ENCODE measurements around the gene WDR12.
"Not testable (repeated sequence)": the region's sequence is repeated elsewhere in the genome, so short reads cannot be mapped to it uniquely, and the experiment has no call there.

- TF ChIP-seq ARNT (IDR thresholded peaks at IDR 0.05); PKNOX1 (IDR thresholded peaks at IDR 0.05); HDGF (IDR thresholded peaks at IDR 0.05; ENCODE audit: borderline replicate concordance); NFRKB (IDR thresholded peaks at IDR 0.05); SUZ12 (IDR thresholded peaks at IDR 0.05); ZNF384 (IDR thresholded peaks at IDR 0.05); FOXM1 (IDR thresholded peaks at IDR 0.05; ENCODE audit: borderline replicate concordance); SP1 (IDR thresholded peaks at IDR 0.05); L3MBTL2 (conservative IDR thresholded peaks at IDR 0.05); ELF4 (IDR thresholded peaks at IDR 0.05): not testable (repeated sequence)
These were observed 1.1 kb upstream of the WDR12 start for GRCh38 chr2:202912342-202913201.
